GM19324 (cell line): Measurements from ENCODE around the gene TAF11L9.
"Not testable (repeated sequence)": the region's sequence is repeated elsewhere in the genome, so short reads cannot be mapped to it uniquely, and the experiment has no call there.

ENCODE experiments used
- ATAC-seq: cut with Tn5 transposase; IDR thresholded peaks from one replicate; pipeline ENCODE4 v1.9.1; 2021; ENCODE audit warnings: mild to moderate bottlenecking, moderate library complexity; ENCODE audit not compliant: unreplicated experiment, low FRiP score

The TAF11L9 gene

DNA sequence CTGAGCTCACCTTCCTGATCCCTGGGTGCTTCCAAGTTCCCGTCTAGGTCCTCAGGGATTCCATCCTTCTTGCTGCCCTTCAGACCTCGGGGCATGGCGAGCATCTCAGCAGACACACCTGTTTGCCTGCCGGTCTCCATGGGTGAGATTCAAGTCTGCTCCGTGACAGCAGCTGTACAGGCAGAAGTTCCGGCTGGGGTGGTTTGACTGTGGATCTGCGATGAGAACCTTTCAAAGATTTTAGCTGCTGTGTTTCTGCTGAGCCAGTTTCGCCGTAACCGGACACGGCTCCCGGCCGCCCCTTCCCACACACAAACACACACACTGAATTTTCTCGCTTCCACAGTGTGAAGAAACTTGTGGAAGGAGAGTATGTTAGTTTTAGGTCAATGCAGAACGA is at the start of gene TAF11L9:
Gene TAF11L9 (minus strand): TSS at position 140 of the 400 bp plus-strand sequence.
- not testable (repeated sequence) for ATAC-seq

DNA sequence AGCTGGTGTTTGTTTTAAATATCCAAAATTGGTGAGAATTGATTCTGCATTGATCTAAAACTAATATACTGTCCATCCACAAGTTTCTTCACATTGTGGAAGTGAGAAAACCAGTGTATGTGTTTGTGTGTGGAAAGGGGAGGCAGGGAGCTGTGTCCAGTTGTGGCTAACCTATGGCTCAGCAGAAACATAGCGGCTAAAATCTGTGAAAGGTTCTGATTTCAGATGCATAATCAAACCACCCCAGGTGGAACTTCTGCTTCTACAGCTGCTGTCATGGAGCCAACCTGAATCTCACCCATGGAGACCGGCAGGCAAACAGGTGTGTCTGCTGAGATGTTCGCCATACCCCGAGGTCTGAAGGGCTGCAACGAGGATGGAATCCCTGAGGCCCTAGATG is 40.0 kb upstream of the TAF11L9 start, which contains the start of gene TAF11L14:
Gene TAF11L14 (plus strand): TSS at position 301 of the 400 bp plus-strand sequence.
- ATAC-seq: no peak

- ATAC-seq: not testable (repeated sequence)
Observed at GRCh38 chr5:17631788-17632187, 37.6 kb upstream of the TAF11L9 start, which contains the start of gene TAF11L13. TAF11L13 (plus strand) TSS chr5:17632088.

DNA sequence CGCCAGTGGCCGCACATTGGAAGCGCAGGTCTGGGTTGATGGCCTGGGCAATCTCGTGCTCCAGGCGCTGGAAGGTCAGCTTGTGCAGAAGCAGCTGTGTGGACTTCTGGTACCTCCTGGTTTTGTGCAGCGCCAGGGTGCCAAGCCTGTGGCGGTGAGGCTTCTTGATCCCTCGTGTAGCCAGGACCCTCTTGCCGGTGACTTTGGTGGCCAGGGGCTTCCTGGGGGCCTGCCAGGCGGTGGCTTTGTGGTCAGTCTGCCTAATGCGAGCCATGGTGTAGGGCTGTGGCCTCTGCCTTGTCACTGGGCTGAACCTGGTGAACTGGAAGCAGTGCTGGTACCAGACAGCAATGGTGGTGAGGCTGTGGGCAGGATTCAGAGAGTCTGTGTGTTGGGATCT is 31.5 kb upstream of the TAF11L9 start:
- ATAC-seq: no peak

DNA sequence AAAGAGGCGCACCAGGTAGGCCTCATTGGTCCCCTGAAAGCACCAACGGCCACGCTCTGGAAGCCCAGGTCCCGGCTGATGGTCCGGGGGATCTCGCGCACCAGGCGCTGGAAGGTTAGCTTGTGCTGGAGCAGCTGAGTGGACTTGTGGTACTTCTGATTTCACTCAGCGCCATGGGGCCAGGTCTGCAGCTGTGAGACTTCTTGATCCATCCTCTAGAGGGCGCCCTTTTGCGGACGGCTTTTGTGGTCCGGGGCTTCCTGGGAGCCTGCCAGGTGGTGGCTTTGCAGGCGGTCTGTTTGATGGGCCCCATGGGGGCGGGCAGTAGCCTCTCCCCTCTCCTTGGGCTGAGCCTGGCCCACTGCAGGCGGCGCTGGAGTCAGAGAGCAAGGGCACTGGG is 26.4 kb upstream of the TAF11L9 start:
- no peak for ATAC-seq

- ATAC-seq: no peak
Observed at GRCh38 chr5:17619354-17619753, 25.2 kb upstream of the TAF11L9 start.

DNA sequence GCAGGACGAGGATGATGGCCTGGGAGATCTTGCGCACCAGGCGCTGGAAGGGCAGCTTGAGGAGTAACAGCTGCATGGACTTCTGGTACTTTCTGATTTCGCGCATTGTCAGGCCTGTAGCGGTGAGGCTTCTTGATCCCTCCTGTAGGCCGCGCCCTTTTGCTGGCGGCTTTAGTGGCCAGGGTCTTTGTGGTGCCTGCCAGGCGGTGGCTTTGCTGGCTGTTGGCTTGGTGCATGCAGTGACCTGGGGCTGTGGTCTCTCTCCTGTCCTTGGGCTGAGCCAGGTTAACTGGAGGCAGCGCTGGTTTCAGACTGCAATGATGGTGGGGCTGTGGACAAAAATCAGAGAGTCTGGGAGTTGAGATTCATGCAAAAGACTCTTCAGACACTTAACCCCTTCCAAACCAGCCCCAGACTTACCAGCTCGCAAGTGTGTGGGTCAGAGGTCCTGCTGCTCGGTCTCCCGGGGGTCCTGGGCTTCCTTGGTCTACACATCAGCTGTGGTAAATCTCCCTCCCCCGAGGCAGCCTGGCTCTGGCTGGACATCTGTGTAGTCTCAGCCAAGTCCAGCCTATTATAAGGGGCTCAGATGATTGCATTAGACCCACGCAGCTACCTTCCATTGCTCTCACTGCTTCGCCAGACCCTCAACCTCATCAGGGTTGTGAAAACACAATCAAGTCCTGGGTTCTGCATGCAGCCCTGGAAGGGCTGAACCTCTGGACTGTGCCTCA is 20.8 kb upstream of the TAF11L9 start:
- no peak for ATAC-seq

DNA sequence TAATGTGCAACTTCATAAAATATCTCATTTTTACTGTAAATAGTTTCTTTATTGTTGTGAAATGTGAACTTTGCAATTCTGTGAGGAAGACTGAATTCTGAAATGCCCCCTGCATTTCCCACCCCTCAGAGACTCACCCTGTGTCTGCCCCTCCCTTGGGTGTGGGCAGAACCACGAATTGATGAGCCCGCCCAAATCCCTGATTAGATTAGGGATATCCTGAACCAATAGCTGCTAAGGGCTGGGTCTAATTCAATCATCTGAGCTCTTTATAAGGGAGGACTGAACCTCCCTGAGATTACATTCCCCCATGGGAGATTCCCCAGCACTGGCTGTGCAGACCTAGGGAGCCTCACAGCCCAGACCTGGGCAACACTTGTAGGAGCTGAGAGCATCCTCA is 15.9 kb upstream of the TAF11L9 start, which contains the start of gene TAF11L12:
Gene TAF11L12 (plus strand): TSS at position 301 of the 400 bp plus-strand sequence.
- ATAC-seq: not testable (repeated sequence)

DNA sequence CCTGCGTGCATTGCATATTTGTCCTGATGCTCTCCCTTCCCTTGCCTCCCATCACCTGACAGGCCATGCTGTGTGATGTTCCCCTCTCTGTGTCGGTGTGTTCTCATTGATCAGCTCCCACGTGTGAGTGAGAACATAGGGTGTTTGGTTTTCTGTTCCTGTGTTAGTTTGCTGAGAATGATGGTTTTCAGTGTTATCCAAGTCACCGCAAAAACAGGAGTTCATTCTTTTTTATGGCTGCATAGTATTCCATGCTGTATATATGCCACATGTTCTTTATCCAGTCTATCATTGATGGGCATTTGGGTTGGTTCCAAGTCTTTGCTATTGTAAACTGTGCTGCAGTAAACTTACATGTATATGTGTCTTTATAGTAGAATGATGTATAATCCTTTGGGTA is 13.3 kb upstream of the TAF11L9 start:
- not testable (repeated sequence) for ATAC-seq

- no peak for ATAC-seq
Observed at GRCh38 chr5:17604951-17605350, 10.8 kb upstream of the TAF11L9 start.

DNA sequence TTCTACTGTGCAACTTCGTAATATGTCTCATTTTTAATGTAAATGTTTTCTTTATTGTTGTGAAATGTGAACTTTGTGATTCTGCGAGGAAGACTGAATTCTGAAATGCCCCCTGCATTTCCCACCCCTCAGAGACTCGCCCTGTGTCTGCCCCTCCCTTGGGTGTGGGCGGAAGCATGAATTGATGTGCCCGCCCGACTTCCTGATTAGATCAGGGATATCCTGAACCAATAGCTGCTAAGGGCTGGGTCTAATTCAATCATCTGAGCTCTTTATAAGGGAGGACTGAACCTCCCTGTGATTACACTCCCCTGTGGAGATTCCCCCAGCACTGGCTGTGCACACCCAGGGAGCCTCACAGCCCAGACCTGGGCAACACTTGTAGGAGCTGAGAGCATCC is 9.7 kb upstream of the TAF11L9 start, which contains the start of gene TAF11L11:
Gene TAF11L11 (plus strand): TSS at position 304 of the 400 bp plus-strand sequence.
- not testable (repeated sequence) for ATAC-seq

DNA sequence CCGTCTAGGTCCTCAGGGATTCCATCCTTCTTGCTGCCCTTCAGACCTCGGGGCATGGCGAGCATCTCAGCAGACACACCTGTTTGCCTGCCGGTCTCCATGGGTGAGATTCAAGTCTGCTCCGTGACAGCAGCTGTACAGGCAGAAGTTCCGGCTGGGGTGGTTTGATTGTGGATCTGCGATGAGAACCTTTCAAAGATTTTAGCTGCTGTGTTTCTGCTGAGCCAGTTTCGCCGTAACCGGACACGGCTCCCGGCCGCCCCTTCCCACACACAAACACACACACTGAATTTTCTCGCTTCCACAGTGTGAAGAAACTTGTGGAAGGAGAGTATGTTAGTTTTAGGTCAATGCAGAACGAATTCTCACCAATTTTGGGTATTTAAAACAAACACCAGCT is 3.5 kb upstream of the TAF11L9 start, which contains the start of gene TAF11L10:
Gene TAF11L10 (minus strand): TSS at position 101 of the 400 bp plus-strand sequence.
- not testable (repeated sequence) for ATAC-seq

DNA sequence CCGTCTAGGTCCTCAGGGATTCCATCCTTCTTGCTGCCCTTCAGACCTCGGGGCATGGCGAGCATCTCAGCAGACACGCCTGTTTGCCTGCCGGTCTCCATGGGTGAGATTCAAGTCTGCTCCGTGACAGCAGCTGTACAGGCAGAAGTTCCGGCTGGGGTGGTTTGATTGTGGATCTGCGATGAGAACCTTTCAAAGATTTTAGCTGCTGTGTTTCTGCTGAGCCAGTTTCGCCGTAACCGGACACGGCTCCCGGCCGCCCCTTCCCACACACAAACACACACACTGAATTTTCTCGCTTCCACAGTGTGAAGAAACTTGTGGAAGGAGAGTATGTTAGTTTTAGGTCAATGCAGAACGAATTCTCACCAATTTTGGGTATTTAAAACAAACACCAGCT is 3.3 kb downstream of the TAF11L9 start, which contains the start of gene TAF11L8:
Gene TAF11L8 (minus strand): TSS at position 101 of the 400 bp plus-strand sequence.
- ATAC-seq: not testable (repeated sequence)

DNA sequence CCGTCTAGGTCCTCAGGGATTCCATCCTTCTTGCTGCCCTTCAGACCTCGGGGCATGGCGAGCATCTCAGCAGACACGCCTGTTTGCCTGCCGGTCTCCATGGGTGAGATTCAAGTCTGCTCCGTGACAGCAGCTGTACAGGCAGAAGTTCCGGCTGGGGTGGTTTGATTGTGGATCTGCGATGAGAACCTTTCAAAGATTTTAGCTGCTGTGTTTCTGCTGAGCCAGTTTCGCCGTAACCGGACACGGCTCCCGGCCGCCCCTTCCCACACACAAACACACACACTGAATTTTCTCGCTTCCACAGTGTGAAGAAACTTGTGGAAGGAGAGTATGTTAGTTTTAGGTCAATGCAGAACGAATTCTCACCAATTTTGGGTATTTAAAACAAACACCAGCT is 8.5 kb downstream of the TAF11L9 start, which contains the start of gene TAF11L7:
Gene TAF11L7 (minus strand): TSS at position 101 of the 400 bp plus-strand sequence.
- ATAC-seq: not testable (repeated sequence)
